Mucosa of descending colon (tissue), 3 donors: Measurements from ENCODE around the gene ERVFRD-1. TPM values are rescaled to one million over a fixed set of nuclear protein-coding genes. Genes with fewer than 3 reads are reported as not detected.

Source experiments
- ATAC-seq: fragments of 200-7000 bp; cut with Tn5 transposase; one replicate; pipeline ENCODE4 v1.9.1; 2020; ENCODE audit warnings: mild to moderate bottlenecking, moderate library complexity
- DNase-seq, 3 donors: peaks; one replicate each; pipeline ENCODE4 v3.0.0-alpha.2; 2020
- H3K36me3 ChIP-seq: fragments of 200-600 bp; one replicate; pipeline ENCODE4 v1.8.0; 2021; ENCODE audit warnings: low read depth, mild to moderate bottlenecking
- H3K4me1 ChIP-seq: fragments of 200-600 bp; one replicate; pipeline ENCODE4 v1.8.0; 2021; ENCODE audit warnings: low read depth, mild to moderate bottlenecking
- H3K4me3 ChIP-seq: fragments of 200-600 bp; one replicate; pipeline ENCODE4 v1.8.0; 2021; ENCODE audit warnings: mild to moderate bottlenecking
- H3K9me3 ChIP-seq: fragments of 200-600 bp; one replicate; pipeline ENCODE4 v1.8.0; 2021; ENCODE audit warnings: mild to moderate bottlenecking
- CTCF ChIP-seq: fragments of 200-600 bp; IDR thresholded peaks from one replicate; pipeline ENCODE4 v1.8.0; 2022; ENCODE audit warnings: antibody characterized with exemption, mild to moderate bottlenecking
- intact Hi-C, 2 donors: fragments of 100-400 bp; cut with DNase I in 1 of 2; cut with micrococcal nuclease in 1 of 2; formaldehyde crosslinking; loops; one replicate each; pipeline versions ENCODE4 v1.11.0 to v1.11.1; 2022; cut with DNase I, micrococcal nuclease
- total RNA-seq, 3 donors: library from RNA; stranded (reverse); fragmentation: NEBNext Ultra II Directional in 2 of 3; extraction: Animal tissue kit (Norgen Biotek cat#: 25700) in 2 of 3; gene quantifications; one replicate each; pipeline versions ENCODE4 v1.2.1 to v1.2.4, GENCODE V29; 2021 to 2023
- donor health status: DM: no; HTN: no; CAD: no; lungs with moderate emphysema.
- donor health status: DM: no; HTN: no; CAD: no.
- donor health status: DM: no; HTN: yes; CAD: no.

The ERVFRD-1 gene
- total RNA-seq, 3 donors from 2014 or later: 0.12 to 0.57 (median 0.19) TPM

GRCh38 chr6:11097476-11097875, 14.0 kb downstream of the ERVFRD-1 start:
- peaks cover 3% of the 10 kb centered on the region for H3K36me3 ChIP-seq
- H3K4me3 ChIP-seq: no peak overlapping the region
- DNase-seq (no peak), ATAC-seq (no peak)
- intact Hi-C loops: no loop called here
- TF ChIP-seq CTCF: no peak
- H3K9me3 ChIP-seq: no peaks in the 10 kb centered on the region
- peaks cover 21% of the 10 kb centered on the region for H3K4me1 ChIP-seq

GRCh38 chr6:11096109-11096508, 15.4 kb downstream of the ERVFRD-1 start:
- intact Hi-C loops: no loop called here

GRCh38 chr6:11094941-11095340, 16.6 kb downstream of the ERVFRD-1 start:
- intact Hi-C loops: no loop called here
- DNase-seq: no peak
- TF ChIP-seq CTCF: no peak
- Histone ChIP-seq H3K9me3 (no peaks in the 10 kb centered on the region), H3K4me1 (peaks cover 21% of the 10 kb centered on the region), H3K4me3 (no peak overlapping the region), H3K36me3 (peaks cover 3% of the 10 kb centered on the region)
- ATAC-seq: no peak

More at GRCh38 chr6:11096109-11096508, 15.4 kb downstream of the ERVFRD-1 start:
- peak in 1 of 3 donors; percentile 36 for DNase-seq
- Histone ChIP-seq H3K36me3 (peaks cover 3% of the 10 kb centered on the region), H3K4me1 (peaks cover 21% of the 10 kb centered on the region), H3K4me3 (no peak overlapping the region), H3K9me3 (no peaks in the 10 kb centered on the region)
- peak; percentile 13 for ATAC-seq
- no peak for TF ChIP-seq CTCF

GRCh38 chr6:11094411-11094851, 17.1 kb downstream of the ERVFRD-1 start:
- TF ChIP-seq CTCF: no peak
- intact Hi-C loops: no loop called here
- DNase-seq: peak; percentile 58 to 73 (median 67)
- peaks cover 3% of the 10 kb centered on the region for H3K36me3 ChIP-seq
- no peaks in the 10 kb centered on the region for H3K9me3 ChIP-seq
- peaks cover 21% of the 10 kb centered on the region for H3K4me1 ChIP-seq
- peak overlapping the region; percentile 97 for H3K4me3 ChIP-seq
- ATAC-seq: peak; percentile 33

- H3K36me3 ChIP-seq: peaks cover 3% of the 10 kb centered on the region
- H3K4me1 ChIP-seq: peaks cover 21% of the 10 kb centered on the region
- H3K9me3 ChIP-seq: no peaks in the 10 kb centered on the region
- intact Hi-C loops: no loop called here
- H3K4me3 ChIP-seq: peak within 1 kb of the TSS; percentile 97
- peak; percentile 55 for TF ChIP-seq CTCF
- peak; percentile 97 for ATAC-seq
- peak; percentile 98 for DNase-seq
Observed at GRCh38 chr6:11093626-11094410, 17.7 kb downstream of the ERVFRD-1 start, which contains the start of gene SMIM13. TSS of gene SMIM13 (plus strand) at chr6:11093834. CDS start at chr6:11094314, 480 bp downstream.
